ENCODE data around the gene ARID3C.
"Not testable (repeated sequence)": the region's sequence is repeated elsewhere in the genome, so short reads cannot be mapped to it uniquely, and the experiment has no call there.

ARID3C gene

DNA sequence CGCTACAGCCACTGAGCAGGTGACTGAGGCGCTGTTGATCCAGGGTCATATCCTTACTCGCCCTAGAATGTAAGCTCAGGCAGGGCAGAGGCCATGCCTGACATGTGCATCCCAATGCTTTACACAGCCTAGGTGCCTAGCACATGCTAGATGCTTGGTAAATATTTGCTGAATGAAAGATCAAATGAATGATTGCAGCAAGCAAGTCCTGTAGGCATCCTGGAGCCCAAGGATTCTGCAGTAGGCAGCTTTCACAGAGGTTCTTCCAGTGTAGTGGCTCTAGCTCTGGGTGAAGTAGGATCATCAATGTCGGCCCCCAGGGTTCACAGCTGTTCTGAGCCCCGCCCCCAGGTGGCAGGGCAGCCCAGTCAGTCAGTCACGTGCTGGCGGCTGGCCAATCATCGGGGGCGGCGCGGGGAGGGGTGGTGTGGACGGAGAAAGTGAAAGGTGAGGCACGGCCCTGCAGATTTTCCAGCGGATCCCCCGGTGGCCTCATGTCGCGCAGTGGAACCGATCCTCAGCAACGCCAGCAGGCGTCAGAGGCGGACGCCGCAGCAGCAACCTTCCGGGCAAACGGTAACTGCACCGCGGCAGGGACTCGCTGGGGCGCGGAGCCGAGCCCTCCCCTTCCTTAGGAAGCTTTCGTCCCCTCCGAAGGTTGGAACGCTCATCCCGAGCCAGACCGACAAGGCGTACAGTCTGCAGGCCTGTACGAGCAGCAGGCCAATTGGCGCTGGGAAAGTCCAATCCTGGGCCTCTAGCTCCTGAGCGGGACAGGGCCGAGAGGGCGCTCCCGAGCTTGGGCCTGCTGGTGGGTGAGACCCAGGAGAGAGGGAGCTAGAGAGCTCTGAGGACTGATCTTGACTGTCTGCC, 17.6 kb upstream of the ARID3C start, which contains the start of gene GALT:
Gene GALT (plus strand): TSS at position 465 of the 873 bp plus-strand sequence. CDS start 30 bp downstream, at position 495.
- peak within 1 kb of the TSS; percentile 61 to 76 for H3K4me3 ChIP-seq (replicated peaks in 1 of 2; ENCODE audit: low read depth in 2 of 2, low read length in 2 of 2)
- DNase-seq (ENCODE audit: low read depth in 2 of 2), result peak; percentile 81 to 87
- TF ChIP-seq, protein P1, sequence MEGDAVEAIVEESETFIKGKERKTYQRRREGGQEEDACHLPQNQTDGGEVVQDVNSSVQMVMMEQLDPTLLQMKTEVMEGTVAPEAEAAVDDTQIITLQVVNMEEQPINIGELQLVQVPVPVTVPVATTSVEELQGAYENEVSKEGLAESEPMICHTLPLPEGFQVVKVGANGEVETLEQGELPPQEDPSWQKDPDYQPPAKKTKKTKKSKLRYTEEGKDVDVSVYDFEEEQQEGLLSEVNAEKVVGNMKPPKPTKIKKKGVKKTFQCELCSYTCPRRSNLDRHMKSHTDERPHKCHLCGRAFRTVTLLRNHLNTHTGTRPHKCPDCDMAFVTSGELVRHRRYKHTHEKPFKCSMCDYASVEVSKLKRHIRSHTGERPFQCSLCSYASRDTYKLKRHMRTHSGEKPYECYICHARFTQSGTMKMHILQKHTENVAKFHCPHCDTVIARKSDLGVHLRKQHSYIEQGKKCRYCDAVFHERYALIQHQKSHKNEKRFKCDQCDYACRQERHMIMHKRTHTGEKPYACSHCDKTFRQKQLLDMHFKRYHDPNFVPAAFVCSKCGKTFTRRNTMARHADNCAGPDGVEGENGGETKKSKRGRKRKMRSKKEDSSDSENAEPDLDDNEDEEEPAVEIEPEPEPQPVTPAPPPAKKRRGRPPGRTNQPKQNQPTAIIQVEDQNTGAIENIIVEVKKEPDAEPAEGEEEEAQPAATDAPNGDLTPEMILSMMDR (IDR thresholded peaks at IDR 0.05; ENCODE audit: low read depth, low read length), result peak; percentile 58

DNA sequence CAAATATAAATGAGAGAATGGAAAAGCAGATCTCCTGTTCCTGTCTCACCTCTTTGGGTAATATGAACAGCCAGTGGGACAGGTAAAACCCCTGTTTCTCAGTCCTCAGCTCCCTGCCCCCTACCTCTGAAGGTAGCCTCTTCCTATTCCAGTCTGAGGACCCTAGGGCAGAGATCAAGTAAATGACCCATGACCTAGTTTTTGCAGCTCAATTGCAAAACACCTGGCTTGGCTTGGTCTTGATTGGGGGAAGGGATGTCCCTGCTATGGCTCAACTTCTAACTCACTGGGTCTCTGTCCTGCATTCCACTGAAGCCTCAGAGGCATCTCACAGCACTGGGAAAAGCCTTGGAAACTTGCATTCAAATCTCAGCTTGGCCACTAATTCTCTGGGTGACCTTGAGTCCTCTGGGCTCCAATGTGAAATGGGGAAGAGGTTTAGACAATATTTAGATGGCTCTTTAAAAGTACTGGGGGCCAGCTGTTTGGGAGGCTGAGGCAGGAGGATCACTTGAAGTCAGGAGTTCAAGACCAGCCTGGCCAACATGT, 16.0 kb upstream of the ARID3C start:
- DNase-seq (ENCODE audit: low read depth in 2 of 2), result no peak
- no peak overlapping the region for H3K4me3 ChIP-seq (replicated peaks in 1 of 2; ENCODE audit: low read depth in 2 of 2, low read length in 2 of 2)
- TF ChIP-seq, protein P1 (IDR thresholded peaks at IDR 0.05; ENCODE audit: low read depth, low read length), result no peak

DNA sequence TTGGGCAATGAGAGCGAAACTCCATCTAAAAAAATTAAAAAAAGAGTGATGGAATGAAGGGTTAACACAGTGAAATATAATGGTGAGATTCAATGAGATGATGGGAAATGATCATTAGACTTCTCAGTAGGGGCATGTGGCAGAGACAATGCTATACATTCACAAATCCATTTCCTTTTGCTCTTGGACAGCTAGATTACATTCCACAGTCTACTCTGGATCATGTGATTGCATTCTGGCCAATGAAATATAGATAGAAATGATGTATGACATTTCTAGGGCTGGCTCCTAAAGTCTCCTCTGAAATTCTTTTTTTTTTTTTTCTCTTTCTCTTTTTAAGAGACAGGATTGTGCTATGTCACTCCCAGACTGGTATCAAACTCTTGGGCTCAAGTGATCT, 13.8 kb upstream of the ARID3C start:
- TF ChIP-seq, protein P1 (IDR thresholded peaks at IDR 0.05; ENCODE audit: low read depth, low read length), result no peak
- no peak for DNase-seq (ENCODE audit: low read depth in 2 of 2)
- no peak overlapping the region for H3K4me3 ChIP-seq (replicated peaks in 1 of 2; ENCODE audit: low read depth in 2 of 2, low read length in 2 of 2)

DNA sequence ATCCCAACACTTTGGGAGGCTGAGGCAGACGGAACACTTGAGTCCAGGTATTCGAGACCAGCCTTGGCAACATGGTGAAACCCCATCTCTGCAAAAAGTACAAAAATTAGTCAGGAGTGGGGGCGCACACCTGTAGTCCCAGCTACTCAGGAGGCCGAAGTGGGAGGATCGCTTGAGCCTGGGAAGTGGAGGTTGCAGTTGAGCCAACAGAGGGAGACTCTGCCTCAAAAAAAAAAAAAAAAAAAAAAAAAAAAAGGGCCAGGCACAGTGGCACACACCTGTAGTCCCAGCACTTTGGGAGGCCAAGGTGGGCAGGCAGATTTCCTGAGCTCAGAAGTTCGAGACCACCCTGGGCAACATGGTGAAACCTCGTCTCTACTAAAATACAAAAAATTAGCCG, 10.5 kb upstream of the ARID3C start:
- not testable (repeated sequence) for H3K4me3 ChIP-seq (replicated peaks in 1 of 2; ENCODE audit: low read depth in 2 of 2, low read length in 2 of 2); DNase-seq (ENCODE audit: low read depth in 2 of 2)

DNA sequence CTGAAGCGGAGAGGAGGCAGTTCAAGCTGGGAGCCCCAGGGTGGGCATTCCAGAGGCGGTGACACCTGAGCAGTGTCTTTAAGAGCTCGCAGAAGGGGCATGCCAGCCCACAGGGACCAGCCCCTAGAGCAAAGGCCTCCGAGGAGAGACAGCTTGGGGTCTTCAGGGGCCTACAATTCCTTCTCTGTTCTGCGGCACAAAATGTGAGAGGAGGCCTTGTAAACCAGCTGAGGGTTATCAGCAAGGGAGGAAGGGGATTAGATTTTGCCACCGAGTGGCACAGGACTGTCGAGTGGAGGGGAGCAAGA, 9.2 kb upstream of the ARID3C start:
- TF ChIP-seq, protein P1 (IDR thresholded peaks at IDR 0.05; ENCODE audit: low read depth, low read length), result no peak
- DNase-seq (ENCODE audit: low read depth in 2 of 2), result no peak
- peak overlapping the region; percentile 77 for H3K4me3 ChIP-seq (replicated peaks in 1 of 2; ENCODE audit: low read depth in 2 of 2, low read length in 2 of 2)

DNA sequence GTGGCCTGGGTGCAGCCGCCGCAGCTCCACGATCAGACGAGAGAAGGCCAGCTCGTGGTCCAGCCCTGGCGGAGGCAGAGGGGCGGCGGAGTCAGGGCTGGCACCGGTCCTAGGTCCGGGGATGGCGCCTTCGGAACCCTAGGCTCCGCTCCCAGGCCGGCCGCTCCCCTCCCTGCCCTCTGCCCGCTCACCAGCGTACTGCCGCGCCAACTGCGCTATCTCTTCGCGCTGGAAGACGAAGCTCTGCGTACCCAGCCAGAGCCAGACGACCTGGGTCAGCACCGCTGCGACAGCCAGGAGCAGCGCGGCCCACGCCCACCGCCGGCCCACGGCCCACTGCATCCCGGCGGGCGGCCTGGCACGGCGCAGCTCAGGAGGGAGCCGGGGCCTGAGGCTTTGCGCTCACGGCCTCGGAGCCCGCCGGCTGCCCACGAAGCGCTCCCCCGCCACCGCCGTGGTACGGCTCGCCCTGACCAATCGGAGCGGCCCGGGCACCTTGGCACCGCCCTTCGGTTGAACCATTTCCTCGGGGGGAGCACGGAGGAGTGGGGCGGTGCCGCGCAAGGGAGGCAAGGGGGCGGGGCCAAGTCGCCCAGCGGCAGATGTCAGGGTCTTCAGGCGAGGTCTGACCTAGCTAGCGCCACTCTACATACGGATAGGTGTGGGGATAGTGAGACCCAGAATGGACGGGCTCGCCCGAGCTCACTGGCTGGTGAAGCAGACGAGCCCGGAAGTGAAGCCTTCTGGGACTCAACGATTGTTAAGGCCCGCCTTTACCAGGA, 8.7 kb upstream of the ARID3C start, which contains the start of gene SIGMAR1:
Gene SIGMAR1 (minus strand): TSS at position 432 of the 782 bp plus-strand sequence. CDS start 90 bp downstream, at position 342.
- TF ChIP-seq, protein P1 (IDR thresholded peaks at IDR 0.05; ENCODE audit: low read depth, low read length), result no peak
- DNase-seq (ENCODE audit: low read depth in 2 of 2), result peak; percentile 93 to 95
- peak within 1 kb of the TSS; percentile 77 for H3K4me3 ChIP-seq (replicated peaks in 1 of 2; ENCODE audit: low read depth in 2 of 2, low read length in 2 of 2)

All from cardiac fibroblast (primary cell).